ENCODE results near the gene KIAA0408. TPM values are rescaled to one million over a fixed set of nuclear protein-coding genes. Genes with fewer than 3 reads are reported as not detected.

The KIAA0408 gene
- total RNA-seq, 1 donor, result 1.5 TPM

GRCh38 chr6:127458222-127458621 is 967 bp downstream of the KIAA0408 start:
- H3K4me3 ChIP-seq (ENCODE audit: low read depth, low read length), result no peak overlapping the region
- DNase-seq (ENCODE audit: low read depth), result no peak

GRCh38 chr6:127457456-127458064 is 1.6 kb downstream of the KIAA0408 start:
- DNase-seq (ENCODE audit: low read depth), result peak; percentile 89
- TF ChIP-seq CTCF (IDR thresholded peaks at IDR 0.05; ENCODE audit: insufficient read depth, low read length), result no peak

More at GRCh38 chr6:127458222-127458621, 967 bp downstream of the KIAA0408 start:
- no peak for TF ChIP-seq CTCF (IDR thresholded peaks at IDR 0.05; ENCODE audit: insufficient read depth, low read length)

GRCh38 chr6:127456465-127456864 is 2.7 kb downstream of the KIAA0408 start:
- no peak overlapping the region for H3K4me3 ChIP-seq (ENCODE audit: low read depth, low read length)
- no peak for TF ChIP-seq CTCF (IDR thresholded peaks at IDR 0.05; ENCODE audit: insufficient read depth, low read length)

More at GRCh38 chr6:127457456-127458064, 1.6 kb downstream of the KIAA0408 start:
- H3K4me3 ChIP-seq (ENCODE audit: low read depth, low read length), result no peak overlapping the region

GRCh38 chr6:127453845-127454619 is 5.2 kb downstream of the KIAA0408 start:
- no peak for TF ChIP-seq CTCF (IDR thresholded peaks at IDR 0.05; ENCODE audit: insufficient read depth, low read length)
- no peak overlapping the region for H3K4me3 ChIP-seq (ENCODE audit: low read depth, low read length)
- DNase-seq (ENCODE audit: low read depth), result no peak

More at GRCh38 chr6:127456465-127456864, 2.7 kb downstream of the KIAA0408 start:
- DNase-seq (ENCODE audit: low read depth), result no peak

GRCh38 chr6:127452803-127453202 is 6.4 kb downstream of the KIAA0408 start:
- TF ChIP-seq CTCF (IDR thresholded peaks at IDR 0.05; ENCODE audit: insufficient read depth, low read length), result no peak
- no peak overlapping the region for H3K4me3 ChIP-seq (ENCODE audit: low read depth, low read length)
- DNase-seq (ENCODE audit: low read depth), result no peak

GRCh38 chr6:127451388-127451787 is 7.8 kb downstream of the KIAA0408 start:
- DNase-seq (ENCODE audit: low read depth), result no peak
- no peak overlapping the region for H3K4me3 ChIP-seq (ENCODE audit: low read depth, low read length)
- TF ChIP-seq CTCF (IDR thresholded peaks at IDR 0.05; ENCODE audit: insufficient read depth, low read length), result no peak

Measured in fibroblast of the aortic adventitia (primary cell).